Measurements from ENCODE around the gene ACOX3.

DNA sequence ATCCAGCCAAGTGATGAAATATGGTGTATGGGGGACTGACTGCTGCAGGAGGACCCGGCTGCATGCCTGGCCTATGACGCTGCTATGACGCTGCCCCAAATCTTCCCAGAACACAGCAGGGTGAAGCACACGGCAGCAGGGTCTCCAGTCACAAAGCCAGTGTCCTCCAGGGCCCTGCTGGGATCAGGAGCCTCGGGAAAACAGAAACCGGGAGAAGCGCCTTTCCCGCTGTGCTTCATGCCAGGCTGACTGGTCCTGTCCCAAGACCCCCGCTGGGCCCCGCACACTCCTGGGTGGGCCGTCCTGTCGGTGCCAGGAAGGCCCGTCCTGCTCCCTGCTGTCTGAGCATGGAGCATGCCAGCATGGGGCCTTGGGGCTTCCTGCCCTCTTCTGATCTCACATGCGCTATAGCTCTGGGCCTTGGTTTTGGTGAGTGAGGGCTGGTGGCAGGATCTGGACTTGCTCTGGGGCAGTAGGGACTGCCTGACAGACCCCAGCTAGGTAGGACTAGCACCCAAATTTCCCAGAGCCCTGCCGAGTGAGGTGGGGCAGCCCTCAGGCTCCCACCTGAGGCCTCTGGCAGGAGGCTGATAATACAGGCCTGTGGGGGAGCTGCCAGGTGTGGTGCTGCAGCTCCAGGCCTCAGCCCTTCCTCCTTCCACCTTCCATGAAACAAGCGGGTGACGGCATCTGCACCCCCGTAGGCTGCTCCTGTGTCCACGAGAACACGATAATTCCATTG is 64.0 kb downstream of the ACOX3 start:
- TF ChIP-seq, protein P1, sequence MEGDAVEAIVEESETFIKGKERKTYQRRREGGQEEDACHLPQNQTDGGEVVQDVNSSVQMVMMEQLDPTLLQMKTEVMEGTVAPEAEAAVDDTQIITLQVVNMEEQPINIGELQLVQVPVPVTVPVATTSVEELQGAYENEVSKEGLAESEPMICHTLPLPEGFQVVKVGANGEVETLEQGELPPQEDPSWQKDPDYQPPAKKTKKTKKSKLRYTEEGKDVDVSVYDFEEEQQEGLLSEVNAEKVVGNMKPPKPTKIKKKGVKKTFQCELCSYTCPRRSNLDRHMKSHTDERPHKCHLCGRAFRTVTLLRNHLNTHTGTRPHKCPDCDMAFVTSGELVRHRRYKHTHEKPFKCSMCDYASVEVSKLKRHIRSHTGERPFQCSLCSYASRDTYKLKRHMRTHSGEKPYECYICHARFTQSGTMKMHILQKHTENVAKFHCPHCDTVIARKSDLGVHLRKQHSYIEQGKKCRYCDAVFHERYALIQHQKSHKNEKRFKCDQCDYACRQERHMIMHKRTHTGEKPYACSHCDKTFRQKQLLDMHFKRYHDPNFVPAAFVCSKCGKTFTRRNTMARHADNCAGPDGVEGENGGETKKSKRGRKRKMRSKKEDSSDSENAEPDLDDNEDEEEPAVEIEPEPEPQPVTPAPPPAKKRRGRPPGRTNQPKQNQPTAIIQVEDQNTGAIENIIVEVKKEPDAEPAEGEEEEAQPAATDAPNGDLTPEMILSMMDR (IDR thresholded peaks at IDR 0.05; ENCODE audit: low read length): no peak
- no peak for TF ChIP-seq EZH2 (IDR thresholded peaks at IDR 0.05; ENCODE audit: borderline replicate concordance, low read length)
